HG03558 (cell line): ENCODE measurements around the gene CTIF.

Experiments
- ATAC-seq: cut with Tn5 transposase; IDR thresholded peaks from one replicate; pipeline ENCODE4 v1.9.1; 2021; ENCODE audit warnings: moderate number of reproducible peaks; ENCODE audit not compliant: unreplicated experiment; ENCODE audit errors: extremely low read depth

Gene CTIF

GRCh38 chr18:48834413-48835031, 295.7 kb downstream of the CTIF start:
- ATAC-seq: no peak

DNA sequence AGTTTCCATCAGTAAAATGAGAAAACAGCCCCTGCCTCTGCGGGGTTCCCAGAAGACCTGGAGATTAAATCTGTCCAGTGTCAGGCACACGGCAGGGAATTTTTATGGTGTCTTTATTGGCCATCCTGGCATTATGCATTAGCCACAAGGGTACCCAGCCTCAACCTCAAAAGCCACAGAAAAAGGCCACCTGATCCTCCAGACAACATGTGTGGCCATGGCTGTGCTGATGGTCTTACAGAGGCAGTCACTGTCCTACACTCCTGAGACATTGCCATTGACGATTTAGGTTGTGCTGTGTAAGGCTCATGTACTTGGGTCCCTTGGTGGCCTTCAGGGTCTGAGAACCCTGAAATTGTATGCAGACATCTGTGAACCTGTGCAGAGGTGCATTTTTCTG, 296.3 kb downstream of the CTIF start:
- ATAC-seq: no peak

DNA sequence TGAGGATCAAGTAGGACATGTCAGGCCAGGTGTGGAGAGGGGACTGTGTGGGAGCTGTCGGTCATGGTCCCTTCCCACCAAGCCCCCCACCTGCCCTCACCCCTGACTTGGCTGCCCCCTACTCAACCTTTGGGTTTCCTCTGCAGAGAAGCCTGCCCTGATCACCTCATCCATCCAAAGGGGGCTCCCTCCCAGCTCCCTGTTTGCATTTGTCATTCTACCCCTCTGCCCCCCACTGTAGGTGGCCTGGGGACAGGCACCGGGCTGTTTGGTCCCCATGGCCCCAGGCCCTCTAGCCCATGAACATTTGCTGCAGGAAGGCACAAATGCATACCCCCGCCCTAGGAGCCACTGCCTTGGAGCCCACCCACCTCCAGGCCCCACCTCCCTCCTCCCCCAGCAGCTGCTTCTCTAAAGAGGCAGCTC, 296.9 kb downstream of the CTIF start:
- no peak for ATAC-seq

- no peak for ATAC-seq
Measured at GRCh38 chr18:48836231-48836805, 297.5 kb downstream of the CTIF start.

DNA sequence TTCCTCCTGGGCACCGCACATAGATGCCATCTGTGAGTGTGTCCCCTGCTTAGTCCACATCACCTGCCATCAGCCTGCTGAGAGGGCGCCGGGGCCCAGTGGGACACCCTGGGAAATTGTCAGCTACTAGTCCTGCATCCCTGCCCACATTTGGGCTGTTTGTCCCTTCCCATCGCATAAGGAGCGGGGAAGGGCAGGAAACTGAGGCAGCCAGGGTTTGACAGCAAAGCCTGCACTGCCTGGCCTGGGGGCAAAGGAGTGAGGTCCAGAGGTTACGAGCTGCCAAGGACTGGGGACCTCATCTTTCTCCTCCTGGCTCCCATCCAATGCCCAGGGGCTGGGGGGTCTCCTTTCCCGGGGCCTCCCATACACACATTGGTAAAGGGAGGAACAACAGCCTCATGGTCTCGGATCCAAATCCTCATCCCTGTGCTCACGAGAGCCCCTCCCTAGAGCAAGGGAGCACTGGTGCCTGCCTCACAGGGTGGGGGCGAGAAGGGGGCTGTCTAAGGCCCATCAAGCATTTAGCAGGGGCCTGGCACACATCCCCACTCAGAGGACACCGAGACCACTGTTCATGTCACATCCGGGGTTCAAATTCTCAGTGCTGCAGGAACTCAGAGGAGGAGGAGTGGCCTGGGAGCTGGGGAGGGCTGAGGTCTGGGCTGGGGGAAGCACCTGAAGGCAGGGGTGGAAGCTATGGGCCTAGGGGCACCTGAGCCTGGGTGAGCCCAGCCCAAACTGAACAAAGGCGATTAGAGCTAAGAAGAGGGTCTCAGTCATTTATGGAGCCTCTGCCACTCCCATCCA, 298.2 kb downstream of the CTIF start:
- ATAC-seq: no peak

DNA sequence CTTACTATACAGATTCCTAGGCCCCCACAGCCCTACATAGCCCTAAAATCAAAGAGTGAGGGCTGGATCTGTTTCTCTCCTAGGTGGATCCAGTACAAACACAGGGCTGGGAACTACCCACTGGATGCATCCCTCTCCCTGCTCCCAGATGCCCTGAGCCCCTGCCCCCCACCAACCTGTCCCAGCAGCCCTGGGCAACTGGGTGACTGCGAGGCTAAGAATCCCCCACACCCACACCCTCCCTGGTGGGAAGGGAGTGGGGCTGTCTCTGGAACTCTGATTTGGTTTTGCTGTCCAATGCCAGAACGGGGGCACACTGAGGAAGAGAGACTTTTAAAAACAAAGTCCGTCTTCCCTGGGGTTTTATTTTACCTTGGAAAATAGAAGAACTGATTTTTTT, 298.8 kb downstream of the CTIF start:
- ATAC-seq: no peak

GRCh38 chr18:48838166-48838775, 299.4 kb downstream of the CTIF start:
- ATAC-seq: no peak

GRCh38 chr18:48838921-48839818, 300.3 kb downstream of the CTIF start:
- no peak for ATAC-seq

DNA sequence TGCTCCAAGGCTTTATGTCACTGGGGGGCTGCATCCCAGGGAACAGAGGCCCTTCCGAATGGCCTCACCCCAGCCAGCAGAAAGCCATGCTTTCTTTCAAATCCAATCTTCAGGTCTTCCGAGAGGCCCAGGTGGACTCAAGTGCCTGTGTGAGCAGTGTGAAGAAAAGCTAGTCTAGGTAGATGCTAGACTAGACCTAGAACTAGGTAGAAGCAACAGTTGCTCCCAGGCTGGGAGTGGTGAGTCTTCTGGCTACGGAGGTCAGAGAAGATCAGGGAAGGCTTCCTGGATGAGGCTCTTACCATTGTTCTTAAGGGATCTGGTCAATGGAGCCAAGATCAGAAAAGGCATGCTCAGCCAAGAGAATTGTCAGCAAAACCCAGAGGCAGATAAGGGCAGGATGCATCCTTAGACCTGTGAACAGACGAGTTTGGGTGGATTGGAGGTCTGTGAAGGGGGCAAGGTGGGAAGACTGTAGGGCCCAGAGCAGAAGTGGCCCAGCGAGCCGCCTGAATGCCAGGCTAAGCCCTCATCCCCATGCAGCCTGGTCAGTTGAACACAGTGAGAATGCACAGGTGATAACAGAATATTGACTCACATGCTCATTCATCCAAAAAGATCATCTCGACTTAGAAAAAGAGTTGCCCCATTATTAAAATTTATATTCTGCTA, 301.1 kb downstream of the CTIF start:
- ATAC-seq: no peak

DNA sequence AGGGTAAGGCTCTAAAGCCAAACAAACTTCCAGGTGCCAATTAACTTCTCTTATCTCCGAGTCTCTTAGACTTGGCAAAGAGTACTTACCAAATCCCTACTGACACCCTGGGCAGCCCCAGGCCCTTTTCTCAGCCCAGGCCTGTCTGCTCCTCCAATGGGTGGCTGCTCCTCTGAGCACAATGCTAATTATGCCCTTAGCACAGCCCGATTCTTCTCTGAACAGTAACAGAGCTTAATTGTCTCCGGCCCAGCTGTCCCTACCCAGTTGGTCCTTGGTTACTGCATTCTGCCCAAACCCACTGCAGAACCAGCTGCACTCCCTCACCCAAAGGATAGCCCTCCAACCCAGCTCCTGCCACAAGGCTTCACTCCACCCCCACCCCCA, 301.7 kb downstream of the CTIF start:
- no peak for ATAC-seq

DNA sequence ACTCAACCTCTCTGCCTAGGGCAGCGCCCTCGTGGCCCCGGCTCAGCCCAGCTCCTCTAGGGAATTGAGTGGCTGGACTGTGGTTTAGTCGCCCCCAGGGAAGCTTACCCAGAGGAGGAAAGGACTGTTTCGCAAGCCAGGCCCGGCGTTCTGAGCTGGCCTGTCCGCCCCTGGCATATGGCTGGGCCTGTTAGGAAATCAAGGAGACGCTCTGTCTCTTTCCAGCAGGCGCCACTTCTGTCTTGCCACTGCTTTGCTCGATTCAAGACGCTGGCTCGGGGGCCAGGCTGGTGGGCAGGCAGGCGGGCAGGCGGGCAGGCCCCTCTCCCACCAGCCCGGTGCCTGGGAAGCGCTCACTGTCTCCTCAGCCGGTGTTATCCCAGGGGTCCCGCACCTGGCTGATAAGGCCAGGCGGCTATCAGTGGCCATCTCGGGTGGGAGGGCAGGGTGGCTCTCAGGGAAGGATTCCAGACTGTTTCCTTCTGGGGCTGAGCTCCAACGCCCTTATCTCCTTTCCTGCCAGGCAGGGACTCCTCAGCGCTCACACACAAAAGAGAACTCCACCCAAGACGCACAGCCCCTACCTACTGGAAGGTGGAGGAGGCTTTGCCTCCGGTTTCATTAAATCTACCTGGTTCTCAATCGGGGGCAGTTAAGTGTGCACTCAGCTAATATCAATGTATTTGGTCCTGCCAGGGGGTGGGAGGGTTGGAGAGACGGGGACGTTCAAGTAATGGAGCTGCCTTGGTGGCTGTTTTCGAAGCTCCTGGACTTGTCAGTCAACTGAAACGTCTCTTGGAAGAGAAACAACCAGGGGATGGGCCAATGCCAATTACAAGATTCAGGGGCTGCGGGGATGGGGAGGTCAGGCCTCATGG, 302.8 kb downstream of the CTIF start:
- no peak for ATAC-seq

DNA sequence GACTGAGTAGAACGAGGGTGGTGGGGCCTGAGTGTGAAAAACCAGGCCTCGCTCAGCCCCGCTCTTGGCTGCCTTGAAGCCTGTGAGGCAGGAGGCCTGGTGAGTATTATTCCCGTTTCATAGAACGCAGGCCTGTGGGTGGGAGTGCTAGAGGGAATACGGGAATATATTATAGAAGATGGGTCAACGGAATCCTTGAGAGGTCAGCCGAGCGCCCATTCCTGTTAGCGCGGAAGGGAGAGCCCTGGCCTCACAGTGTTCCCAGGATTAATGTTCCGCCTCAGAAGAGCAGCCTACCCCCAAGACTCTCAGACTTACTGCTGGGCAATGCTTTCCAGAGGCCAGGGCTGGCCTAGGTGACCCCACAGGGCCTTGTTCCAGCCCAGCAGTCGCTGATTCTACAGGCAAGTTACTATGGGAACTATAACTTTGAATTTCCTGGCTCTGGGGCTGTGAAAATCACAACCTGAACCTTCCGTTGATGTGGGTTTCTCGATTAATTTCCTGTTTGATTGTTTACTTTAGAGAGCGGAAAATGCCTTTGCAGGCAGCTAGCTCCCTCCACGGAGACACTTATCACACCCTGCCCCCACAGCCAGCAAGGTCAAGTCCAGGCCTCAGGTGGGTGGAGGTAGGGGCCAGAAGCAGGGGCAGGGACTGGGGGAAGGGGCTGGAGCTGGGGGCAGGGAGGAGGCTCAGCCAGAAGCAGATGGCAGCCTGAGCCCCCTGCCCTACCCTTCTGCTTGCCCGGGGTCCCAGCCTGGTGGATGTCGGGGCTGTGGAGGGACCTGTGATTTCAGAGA, 303.6 kb downstream of the CTIF start:
- ATAC-seq: no peak

- ATAC-seq: no peak
Measured at GRCh38 chr18:48843162-48843561, 304.3 kb downstream of the CTIF start.

- ATAC-seq: no peak
Measured at GRCh38 chr18:48843596-48843995, 304.8 kb downstream of the CTIF start.

GRCh38 chr18:48844271-48844670, 305.4 kb downstream of the CTIF start:
- no peak for ATAC-seq

DNA sequence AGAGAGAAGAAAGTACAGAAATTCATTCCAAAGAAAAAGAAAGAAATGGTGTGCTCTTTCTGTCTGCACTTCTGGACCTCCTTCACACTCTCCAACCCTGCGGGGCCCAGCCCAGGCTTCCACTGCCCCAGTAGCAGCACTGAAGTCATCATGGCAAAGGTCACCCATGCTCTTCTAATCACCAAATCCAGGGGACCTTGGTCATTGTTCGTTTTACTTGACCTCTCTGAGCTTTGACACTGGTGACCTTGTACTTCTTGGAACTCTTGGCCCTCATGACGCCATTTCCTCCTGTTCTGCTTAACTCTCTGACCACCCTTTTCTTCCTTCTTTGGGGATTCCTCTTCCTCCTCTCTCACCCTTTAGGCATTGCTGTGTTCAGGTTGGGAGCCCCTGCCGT, 306.3 kb downstream of the CTIF start:
- ATAC-seq: no peak

GRCh38 chr18:48846423-48846932, 307.6 kb downstream of the CTIF start:
- ATAC-seq: no peak
